B cell (primary cell): ENCODE results near the gene ZBTB46.

ENCODE experiments used
- EZH2 ChIP-seq: IDR thresholded peaks from 2 replicates; pipeline ENCODE4 v1.6.1; 2012; ENCODE audit warnings: borderline replicate concordance, low read depth, mild to moderate bottlenecking, moderate library complexity, low read length; ENCODE audit not compliant: insufficient read depth, poor library complexity, severe bottlenecking
- TF ChIP-seq, protein P1 (sequence below): fragments of 200-600 bp; IDR thresholded peaks from one replicate; pipeline ENCODE4 v1.8.0; 2022; ENCODE audit warnings: antibody characterized with exemption, mild to moderate bottlenecking

DNA sequence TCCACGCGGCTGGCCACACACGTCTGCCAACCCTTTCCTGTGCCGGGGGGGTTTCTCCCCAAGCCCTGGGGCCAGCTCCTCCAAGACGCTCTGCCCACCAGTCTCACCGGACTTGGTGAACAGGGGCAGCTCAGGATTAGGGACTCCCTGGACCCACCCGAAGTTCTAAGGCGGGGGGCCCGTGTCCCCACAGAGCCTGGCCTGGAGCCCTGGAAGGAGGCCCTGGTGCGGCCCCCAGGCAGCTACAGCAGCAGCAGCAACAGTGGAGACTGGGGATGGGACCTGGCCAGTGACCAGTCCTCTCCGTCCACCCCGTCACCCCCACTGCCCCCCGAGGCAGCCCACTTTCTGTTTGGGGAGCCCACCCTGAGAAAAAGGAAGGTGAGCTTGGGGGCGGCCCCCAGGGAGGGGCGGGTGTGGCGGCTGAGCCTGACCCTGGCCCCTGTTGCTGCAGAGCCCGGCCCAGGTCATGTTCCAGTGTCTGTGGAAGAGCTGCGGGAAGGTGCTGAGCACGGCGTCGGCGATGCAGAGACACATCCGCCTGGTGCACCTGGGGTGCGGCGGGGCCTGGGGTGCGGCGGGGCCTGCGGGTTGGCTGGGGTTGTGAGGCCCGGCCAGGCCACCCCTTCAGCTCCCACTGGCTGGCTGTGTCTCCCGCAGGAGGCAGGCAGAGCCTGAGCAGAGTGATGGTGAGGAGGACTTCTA is 89.2 kb downstream of the ZBTB46 start:
- TF ChIP-seq, protein P1, sequence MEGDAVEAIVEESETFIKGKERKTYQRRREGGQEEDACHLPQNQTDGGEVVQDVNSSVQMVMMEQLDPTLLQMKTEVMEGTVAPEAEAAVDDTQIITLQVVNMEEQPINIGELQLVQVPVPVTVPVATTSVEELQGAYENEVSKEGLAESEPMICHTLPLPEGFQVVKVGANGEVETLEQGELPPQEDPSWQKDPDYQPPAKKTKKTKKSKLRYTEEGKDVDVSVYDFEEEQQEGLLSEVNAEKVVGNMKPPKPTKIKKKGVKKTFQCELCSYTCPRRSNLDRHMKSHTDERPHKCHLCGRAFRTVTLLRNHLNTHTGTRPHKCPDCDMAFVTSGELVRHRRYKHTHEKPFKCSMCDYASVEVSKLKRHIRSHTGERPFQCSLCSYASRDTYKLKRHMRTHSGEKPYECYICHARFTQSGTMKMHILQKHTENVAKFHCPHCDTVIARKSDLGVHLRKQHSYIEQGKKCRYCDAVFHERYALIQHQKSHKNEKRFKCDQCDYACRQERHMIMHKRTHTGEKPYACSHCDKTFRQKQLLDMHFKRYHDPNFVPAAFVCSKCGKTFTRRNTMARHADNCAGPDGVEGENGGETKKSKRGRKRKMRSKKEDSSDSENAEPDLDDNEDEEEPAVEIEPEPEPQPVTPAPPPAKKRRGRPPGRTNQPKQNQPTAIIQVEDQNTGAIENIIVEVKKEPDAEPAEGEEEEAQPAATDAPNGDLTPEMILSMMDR, result no peak
- no peak for TF ChIP-seq EZH2
